HFFc6 (cell line): ENCODE measurements around the gene SLK. TPM values are rescaled to one million over a fixed set of nuclear protein-coding genes. Genes with fewer than 3 reads are reported as not detected.

Experiments
- DNase-seq: peaks from one replicate; pipeline ENCODE4 v3.0.0-alpha.2; 2018
- H3K27ac Mint-ChIP-seq: 2 replicates; pipeline ENCODE4 v1.8.0; 2020; ENCODE audit warnings: mild to moderate bottlenecking, mixed read lengths
- H3K27me3 Mint-ChIP-seq: 2 replicates; pipeline ENCODE4 v1.8.0; 2021; ENCODE audit warnings: mild to moderate bottlenecking, moderate library complexity, mixed read lengths; ENCODE audit not compliant: insufficient read depth
- H3K36me3 Mint-ChIP-seq: 2 replicates; pipeline ENCODE4 v1.8.0; 2021; ENCODE audit warnings: low read depth, mixed read lengths
- H3K4me1 Mint-ChIP-seq: 2 replicates; pipeline ENCODE4 v1.8.0; 2020; ENCODE audit warnings: low read depth, mixed read lengths
- H3K4me3 Mint-ChIP-seq: 2 replicates; pipeline ENCODE4 v1.8.0; 2020; ENCODE audit warnings: mild to moderate bottlenecking, moderate library complexity, mixed read lengths
- H3K9me3 Mint-ChIP-seq: 2 replicates; pipeline ENCODE4 v1.8.0; 2020; ENCODE audit warnings: mild to moderate bottlenecking, mixed read lengths
- total RNA-seq, 6 experiments: library from RNA; stranded (reverse); fragmentation: NEBNext Ultra II Directional; extraction: Animal tissue kit (Norgen Biotek cat#: 25700); gene quantifications; 2 replicates in 1 of 6; 3 replicates in 5 of 6; pipeline ENCODE4 v1.2.3, GENCODE V29; 2021
- TF ChIP-seq, protein P1 (sequence below): fragments of 200-600 bp; sonication (generic); IDR thresholded peaks from 2 replicates; pipeline ENCODE4 v1.5.0; 2021; ENCODE audit warnings: antibody characterized with exemption, mild to moderate bottlenecking

The SLK gene
- total RNA-seq, 6 experiments from 2014 or later: 21.6 to 29.9 (median 27.3) TPM

DNA sequence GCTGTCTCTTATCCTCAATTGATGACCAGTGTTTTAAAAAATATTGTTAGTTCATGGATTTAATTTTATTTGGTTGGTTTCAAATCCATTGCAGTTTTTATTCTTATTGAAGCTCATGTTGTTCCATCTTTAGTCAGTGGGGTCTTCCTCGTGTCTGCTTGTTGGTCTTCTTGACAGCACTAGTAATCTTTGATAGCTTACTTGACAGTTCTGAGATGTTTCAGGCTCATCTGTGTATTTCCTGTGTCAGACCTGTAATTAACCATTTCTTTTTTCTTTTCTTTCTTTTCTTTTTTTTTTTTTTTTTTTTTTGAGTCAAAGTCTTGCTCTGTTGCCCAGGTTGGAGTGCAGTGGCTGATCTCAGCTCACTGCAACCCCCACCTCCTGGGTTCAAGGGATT, 28.2 kb downstream of the SLK start:
- H3K9me3 Mint-ChIP-seq: no peaks in the 10 kb centered on the region
- no peak overlapping the region for H3K4me3 Mint-ChIP-seq
- H3K36me3 Mint-ChIP-seq: peaks cover 23% of the 10 kb centered on the region
- no peaks in the 10 kb centered on the region for H3K27me3 Mint-ChIP-seq
- TF ChIP-seq, protein P1, sequence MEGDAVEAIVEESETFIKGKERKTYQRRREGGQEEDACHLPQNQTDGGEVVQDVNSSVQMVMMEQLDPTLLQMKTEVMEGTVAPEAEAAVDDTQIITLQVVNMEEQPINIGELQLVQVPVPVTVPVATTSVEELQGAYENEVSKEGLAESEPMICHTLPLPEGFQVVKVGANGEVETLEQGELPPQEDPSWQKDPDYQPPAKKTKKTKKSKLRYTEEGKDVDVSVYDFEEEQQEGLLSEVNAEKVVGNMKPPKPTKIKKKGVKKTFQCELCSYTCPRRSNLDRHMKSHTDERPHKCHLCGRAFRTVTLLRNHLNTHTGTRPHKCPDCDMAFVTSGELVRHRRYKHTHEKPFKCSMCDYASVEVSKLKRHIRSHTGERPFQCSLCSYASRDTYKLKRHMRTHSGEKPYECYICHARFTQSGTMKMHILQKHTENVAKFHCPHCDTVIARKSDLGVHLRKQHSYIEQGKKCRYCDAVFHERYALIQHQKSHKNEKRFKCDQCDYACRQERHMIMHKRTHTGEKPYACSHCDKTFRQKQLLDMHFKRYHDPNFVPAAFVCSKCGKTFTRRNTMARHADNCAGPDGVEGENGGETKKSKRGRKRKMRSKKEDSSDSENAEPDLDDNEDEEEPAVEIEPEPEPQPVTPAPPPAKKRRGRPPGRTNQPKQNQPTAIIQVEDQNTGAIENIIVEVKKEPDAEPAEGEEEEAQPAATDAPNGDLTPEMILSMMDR: no peak
- no peak for DNase-seq
- peaks cover 29% of the 10 kb centered on the region for H3K4me1 Mint-ChIP-seq
- H3K27ac Mint-ChIP-seq: no peak overlapping the region

DNA sequence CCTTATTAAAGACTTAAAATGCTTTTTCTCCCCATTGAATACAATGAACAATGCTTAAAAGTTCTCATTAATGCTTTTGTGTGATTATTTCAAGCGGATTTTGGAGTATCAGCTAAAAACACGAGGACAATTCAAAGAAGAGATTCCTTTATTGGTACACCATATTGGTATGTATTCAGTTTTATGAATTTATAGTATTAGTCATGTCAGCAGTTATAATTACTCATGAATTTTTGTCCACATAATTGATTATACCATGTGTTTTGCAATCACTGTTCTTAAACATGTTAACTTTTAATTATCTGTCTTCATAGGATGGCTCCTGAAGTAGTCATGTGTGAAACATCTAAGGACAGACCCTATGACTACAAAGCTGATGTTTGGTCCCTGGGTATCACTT, 31.9 kb downstream of the SLK start:
- no peak overlapping the region for H3K4me3 Mint-ChIP-seq
- no peak for DNase-seq
- no peaks in the 10 kb centered on the region for H3K9me3 Mint-ChIP-seq
- H3K27ac Mint-ChIP-seq: no peak overlapping the region
- H3K36me3 Mint-ChIP-seq: peaks cover 41% of the 10 kb centered on the region
- TF ChIP-seq, protein P1: no peak
- no peaks in the 10 kb centered on the region for H3K27me3 Mint-ChIP-seq
- peaks cover 10% of the 10 kb centered on the region for H3K4me1 Mint-ChIP-seq

DNA sequence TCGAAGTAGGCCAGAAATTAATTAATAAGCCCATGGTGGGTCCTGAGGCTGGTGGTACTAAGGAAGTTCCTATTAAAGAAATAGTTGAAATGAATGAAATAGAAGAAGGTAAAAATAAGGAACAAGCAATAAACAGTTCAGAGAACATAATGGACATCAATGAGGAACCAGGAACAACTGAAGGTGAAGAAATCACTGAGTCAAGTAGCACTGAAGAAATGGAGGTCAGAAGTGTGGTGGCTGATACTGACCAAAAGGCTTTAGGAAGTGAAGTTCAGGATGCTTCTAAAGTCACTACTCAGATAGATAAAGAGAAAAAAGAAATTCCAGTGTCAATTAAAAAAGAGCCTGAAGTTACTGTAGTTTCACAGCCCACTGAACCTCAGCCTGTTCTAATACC, 36.0 kb downstream of the SLK start:
- TF ChIP-seq, protein P1: no peak
- no peaks in the 10 kb centered on the region; the same call in 1 of the 2 replicates for H3K27me3 Mint-ChIP-seq
- H3K4me1 Mint-ChIP-seq: no peaks in the 10 kb centered on the region
- peaks cover 23% of the 10 kb centered on the region for H3K36me3 Mint-ChIP-seq
- H3K9me3 Mint-ChIP-seq: no peaks in the 10 kb centered on the region
- DNase-seq: no peak
- H3K27ac Mint-ChIP-seq: no peak overlapping the region
- no peak overlapping the region for H3K4me3 Mint-ChIP-seq

DNA sequence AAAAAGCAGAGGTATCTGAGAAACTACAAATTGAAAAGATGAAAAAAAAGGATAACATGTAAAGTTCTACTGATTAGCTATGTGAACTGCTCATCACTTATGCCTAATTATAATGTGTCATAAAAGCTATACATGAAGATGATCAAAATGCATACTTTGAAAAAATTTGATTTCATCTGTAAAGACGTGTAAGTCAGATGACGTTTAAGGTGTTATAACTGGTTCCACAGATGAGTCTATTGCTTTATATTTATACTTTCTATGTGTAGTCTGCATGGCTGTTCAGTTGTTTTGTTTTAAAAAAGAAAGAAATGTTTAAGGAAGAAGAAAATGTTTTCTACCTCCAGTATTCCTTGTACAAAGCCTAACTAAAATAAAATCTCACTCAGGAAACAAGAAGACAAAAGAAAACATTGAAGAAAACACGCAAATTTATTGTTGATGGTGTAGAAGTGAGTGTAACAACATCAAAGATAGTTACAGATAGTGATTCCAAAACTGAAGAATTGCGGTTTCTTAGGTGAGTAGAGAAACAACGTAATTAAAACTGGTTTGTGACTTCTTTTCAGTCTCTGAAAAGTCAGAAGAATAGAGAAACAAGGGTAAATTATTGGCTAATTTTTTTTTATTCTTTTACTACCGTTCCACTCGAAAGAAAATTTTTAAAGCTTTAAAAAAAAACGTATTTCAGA, 38.4 kb downstream of the SLK start:
- H3K4me1 Mint-ChIP-seq: no peaks in the 10 kb centered on the region
- no peak for DNase-seq
- H3K27ac Mint-ChIP-seq: no peak overlapping the region
- H3K27me3 Mint-ChIP-seq: no peaks in the 10 kb centered on the region; the same call in 1 of the 2 replicates
- no peak overlapping the region for H3K4me3 Mint-ChIP-seq
- peaks cover 17% of the 10 kb centered on the region for H3K36me3 Mint-ChIP-seq
- TF ChIP-seq, protein P1: no peak
- no peaks in the 10 kb centered on the region for H3K9me3 Mint-ChIP-seq

DNA sequence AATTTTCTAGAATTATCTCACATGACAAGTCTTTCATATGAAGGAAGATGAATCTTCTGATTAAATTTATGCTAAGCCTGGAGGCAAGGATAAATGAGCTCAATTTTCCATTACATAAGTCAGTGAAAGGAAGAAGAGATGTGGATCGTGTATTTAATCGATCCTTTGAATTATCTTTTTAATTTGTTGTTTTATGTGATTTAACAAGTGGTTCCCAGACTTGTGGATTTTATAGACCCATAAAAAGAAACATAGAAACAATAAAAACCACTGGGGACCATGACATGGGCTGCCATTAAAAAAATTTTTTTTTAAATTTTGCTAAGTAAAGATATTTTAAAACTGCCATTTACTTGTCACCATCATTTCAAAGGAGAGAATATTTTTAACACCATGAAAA, 45.0 kb downstream of the SLK start:
- no peaks in the 10 kb centered on the region for H3K9me3 Mint-ChIP-seq

More for the DNA sequence above, 45.0 kb downstream of the SLK start:
- Mint-ChIP-seq H3K27ac (no peak overlapping the region), H3K27me3 (no peaks in the 10 kb centered on the region), H3K4me1 (peaks cover 8% of the 10 kb centered on the region), H3K36me3 (no peaks in the 10 kb centered on the region), H3K4me3 (no peak overlapping the region)
- no peak for DNase-seq
- TF ChIP-seq, protein P1: no peak
